B cell (primary cell): ENCODE results near the gene CLDN24.

ENCODE experiments used
- EZH2 ChIP-seq: IDR thresholded peaks from 2 replicates; pipeline ENCODE4 v1.6.1; 2012; ENCODE audit warnings: borderline replicate concordance, low read depth, mild to moderate bottlenecking, moderate library complexity, low read length; ENCODE audit not compliant: insufficient read depth, poor library complexity, severe bottlenecking
- TF ChIP-seq, protein P1 (sequence below): fragments of 200-600 bp; IDR thresholded peaks from one replicate; pipeline ENCODE4 v1.8.0; 2022; ENCODE audit warnings: antibody characterized with exemption, mild to moderate bottlenecking

DNA sequence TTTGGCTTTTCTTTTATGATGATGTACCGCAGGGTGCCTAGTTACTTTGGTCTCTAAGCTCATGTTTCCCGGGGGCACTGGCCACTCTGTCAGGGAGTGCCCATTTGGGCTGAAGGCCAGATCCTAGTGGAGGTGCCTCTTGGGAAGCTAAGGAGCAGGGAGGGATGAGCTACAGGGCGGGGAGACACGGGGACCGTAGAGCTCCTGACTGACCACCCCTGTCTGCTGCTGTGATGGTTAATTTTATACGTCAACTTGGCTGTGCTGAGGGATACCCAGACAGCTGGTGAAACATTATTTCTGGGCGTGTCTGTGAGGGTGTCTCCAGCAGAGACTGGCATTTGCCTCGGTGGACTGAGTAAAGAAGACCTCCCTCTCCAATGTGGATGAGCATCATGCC is 24.9 kb upstream of the CLDN24 start:
- TF ChIP-seq, protein P1, sequence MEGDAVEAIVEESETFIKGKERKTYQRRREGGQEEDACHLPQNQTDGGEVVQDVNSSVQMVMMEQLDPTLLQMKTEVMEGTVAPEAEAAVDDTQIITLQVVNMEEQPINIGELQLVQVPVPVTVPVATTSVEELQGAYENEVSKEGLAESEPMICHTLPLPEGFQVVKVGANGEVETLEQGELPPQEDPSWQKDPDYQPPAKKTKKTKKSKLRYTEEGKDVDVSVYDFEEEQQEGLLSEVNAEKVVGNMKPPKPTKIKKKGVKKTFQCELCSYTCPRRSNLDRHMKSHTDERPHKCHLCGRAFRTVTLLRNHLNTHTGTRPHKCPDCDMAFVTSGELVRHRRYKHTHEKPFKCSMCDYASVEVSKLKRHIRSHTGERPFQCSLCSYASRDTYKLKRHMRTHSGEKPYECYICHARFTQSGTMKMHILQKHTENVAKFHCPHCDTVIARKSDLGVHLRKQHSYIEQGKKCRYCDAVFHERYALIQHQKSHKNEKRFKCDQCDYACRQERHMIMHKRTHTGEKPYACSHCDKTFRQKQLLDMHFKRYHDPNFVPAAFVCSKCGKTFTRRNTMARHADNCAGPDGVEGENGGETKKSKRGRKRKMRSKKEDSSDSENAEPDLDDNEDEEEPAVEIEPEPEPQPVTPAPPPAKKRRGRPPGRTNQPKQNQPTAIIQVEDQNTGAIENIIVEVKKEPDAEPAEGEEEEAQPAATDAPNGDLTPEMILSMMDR, result no peak
- no peak for TF ChIP-seq EZH2
